Cardiac muscle cell (in vitro differentiated cells and primary cell): Measurements from ENCODE around the gene EID3. TPM values are rescaled to one million over a fixed set of nuclear protein-coding genes. Genes with fewer than 3 reads are reported as not detected.
"Not testable (repeated sequence)": the region's sequence is repeated elsewhere in the genome, so short reads cannot be mapped to it uniquely, and the experiment has no call there.

Source experiments
- DNase-seq, 2 donors: peaks; one replicate each; pipeline versions ENCODE4 v3.0.0 to v3.0.0-alpha.2; 2010 to 2017; ENCODE audit warnings: low read depth in 1 of 2, low spot score in 1 of 2
- H3K27ac ChIP-seq: fragments of 200-600 bp; sonication (generic); 2 replicates; pipeline ENCODE4 v1.5.1; 2016
- H3K27me3 ChIP-seq: fragments of 200-600 bp; sonication (generic); 2 replicates; pipeline ENCODE4 v1.6.0; 2016; ENCODE audit warnings: control low read depth
- H3K36me3 ChIP-seq: fragments of 200-600 bp; sonication (generic); 2 replicates; pipeline ENCODE4 v1.5.1; 2016; ENCODE audit warnings: control low read depth
- H3K4me1 ChIP-seq: fragments of 200-600 bp; sonication (generic); 2 replicates; pipeline ENCODE4 v1.8.1; 2017; ENCODE audit warnings: low read depth, mild to moderate bottlenecking, mixed run types
- H3K4me3 ChIP-seq: fragments of 200-600 bp; sonication (generic); 2 replicates; pipeline ENCODE4 v1.5.1; 2016; ENCODE audit warnings: mild to moderate bottlenecking
- H3K9me3 ChIP-seq: fragments of 200-600 bp; sonication (generic); 2 replicates; pipeline ENCODE4 v1.5.1; 2017; ENCODE audit warnings: low read depth, mild to moderate bottlenecking, control low read depth
- CTCF ChIP-seq: IDR thresholded peaks from 2 replicates; pipeline ENCODE4 v1.5.1; 2012; ENCODE audit warnings: low read depth, mild to moderate bottlenecking, low read length
- polyA plus RNA-seq: library from polyadenylated mRNA; unstranded; fragments of >200 nt; fragmentation: Nextera tagmentation; extraction: Ambion mirVana; gene quantifications from 2 replicates; pipeline ENCODE4 v1.2.1, GENCODE V29; 2016
- total RNA-seq: library from RNA; depleted of rRNA; stranded (reverse); fragments of >200 nt; gene quantifications from 2 replicates; pipeline ENCODE4 v1.2.3, GENCODE V29; 2016

The EID3 gene
- total and polyA plus RNA-seq, 2 experiments from 2014 or later, result 3.0 to 3.3 TPM

GRCh38 chr12:104329707-104330532, 26.4 kb downstream of the EID3 start:
- Histone ChIP-seq H3K4me1 (no peaks in the 10 kb centered on the region), H3K27ac (peak overlapping the region; percentile 39), H3K27me3 (no peaks in the 10 kb centered on the region), H3K4me3 (no peak overlapping the region), H3K36me3 (peaks cover 66% of the 10 kb centered on the region), H3K9me3 (no peaks in the 10 kb centered on the region)
- no peak for TF ChIP-seq CTCF
- no peak for DNase-seq

GRCh38 chr12:104331376-104331775, 27.8 kb downstream of the EID3 start:
- Histone ChIP-seq H3K4me1 (no peaks in the 10 kb centered on the region), H3K9me3 (no peaks in the 10 kb centered on the region), H3K4me3 (no peak overlapping the region), H3K36me3 (peaks cover 65% of the 10 kb centered on the region), H3K27ac (no peak overlapping the region), H3K27me3 (no peaks in the 10 kb centered on the region)
- no peak for DNase-seq
- no peak for TF ChIP-seq CTCF

- H3K27me3 ChIP-seq, H3K9me3 ChIP-seq: not testable (repeated sequence)
Observed at GRCh38 chr12:104332273-104332672, 28.7 kb downstream of the EID3 start.

GRCh38 chr12:104333692-104334255, 30.2 kb downstream of the EID3 start:
- no peak for TF ChIP-seq CTCF
- Histone ChIP-seq H3K4me3 (no peak overlapping the region), H3K4me1 (no peaks in the 10 kb centered on the region), H3K27me3 (no peaks in the 10 kb centered on the region), H3K27ac (no peak overlapping the region), H3K9me3 (no peaks in the 10 kb centered on the region), H3K36me3 (peaks cover 60% of the 10 kb centered on the region)
- no peak for DNase-seq

More at GRCh38 chr12:104332273-104332672, 28.7 kb downstream of the EID3 start:
- not testable (repeated sequence) for H3K4me3 ChIP-seq, DNase-seq, H3K27ac ChIP-seq, H3K4me1 ChIP-seq
- H3K36me3 ChIP-seq, result peaks cover 64% of the 10 kb centered on the region

GRCh38 chr12:104334581-104334980, 31.0 kb downstream of the EID3 start:
- Histone ChIP-seq H3K9me3 (no peaks in the 10 kb centered on the region), H3K36me3 (peaks cover 61% of the 10 kb centered on the region), H3K27ac (no peak overlapping the region), H3K4me1 (no peaks in the 10 kb centered on the region), H3K27me3 (no peaks in the 10 kb centered on the region), H3K4me3 (no peak overlapping the region)
- no peak for TF ChIP-seq CTCF
- DNase-seq, result no peak

GRCh38 chr12:104336115-104336514, 32.6 kb downstream of the EID3 start:
- H3K27me3 ChIP-seq, result no peaks in the 10 kb centered on the region
- H3K27ac ChIP-seq, result no peak overlapping the region
- no peak overlapping the region for H3K4me3 ChIP-seq
- no peaks in the 10 kb centered on the region for H3K9me3 ChIP-seq
- no peak for TF ChIP-seq CTCF
- peaks cover 74% of the 10 kb centered on the region for H3K36me3 ChIP-seq
- no peak for DNase-seq
- no peaks in the 10 kb centered on the region for H3K4me1 ChIP-seq
